Measurements from ENCODE around the gene MSLN. TPM values are rescaled to one million over a fixed set of nuclear protein-coding genes. Genes with fewer than 3 reads are reported as not detected.

MSLN gene
- under 0.01 TPM in 1 of 2 replicates, not detected in the other for total RNA-seq

GRCh38 chr16:760545-761343 is at the start of gene MSLN:
Gene MSLN, plus strand, starts transcription at chr16:760734. Its CDS starts 1,947 bp downstream, at chr16:762681.

GRCh38 chr16:714558-715476 is 45.7 kb upstream of the MSLN start, which contains the start of gene METRN:
Gene METRN, plus strand, starts transcription at chr16:715118. Its CDS starts 172 bp downstream, at chr16:715290.

GRCh38 chr16:720990-721764 is 39.4 kb upstream of the MSLN start, which contains the start of gene ANTKMT:
Gene ANTKMT, plus strand, starts transcription at chr16:721146. Its CDS starts 129 bp downstream, at chr16:721275.

GRCh38 chr16:726438-727290 is 33.9 kb upstream of the MSLN start, which contains the start of the genes CCDC78 and HAGHL:
Gene CCDC78, minus strand, starts transcription at chr16:726443. Its CDS starts 76 bp downstream, at chr16:726367.
Gene HAGHL, plus strand, starts transcription at chr16:727106. Its CDS starts 404 bp downstream, at chr16:727510.

GRCh38 chr16:740764-741505 is 19.6 kb upstream of the MSLN start, which contains the start of gene CIAO3:
Gene CIAO3, minus strand, starts transcription at chr16:740997. Its CDS starts 12 bp downstream, at chr16:740985.

GRCh38 chr16:787978-788398 is 27.5 kb downstream of the MSLN start, which contains the start of gene RPUSD1:
Gene RPUSD1, minus strand, starts transcription at chr16:788381. Its CDS starts 644 bp downstream, at chr16:787737.

GRCh38 chr16:788399-789126 is 28.0 kb downstream of the MSLN start, which contains the start of gene CHTF18:
Gene CHTF18, plus strand, starts transcription at chr16:788620. Its CDS starts 65 bp downstream, at chr16:788685.

GRCh38 chr16:799948-800833 is 39.7 kb downstream of the MSLN start, which contains the start of gene GNG13:
Gene GNG13, minus strand, starts transcription at chr16:800734. Its CDS starts 1,657 bp downstream, at chr16:799077.

Other genes with a start within 250 kb of the MSLN start
- gene CAPN15, start 233.0 kb upstream of the MSLN start, total RNA-seq, result 24.0 and 37.2 TPM in 2 replicates
- gene PRR35, start 200.3 kb upstream of the MSLN start, total RNA-seq, result not detected in 2 replicates
- 1.5 and 3.4 TPM in 2 replicates for gene NHLRC4, start 193.7 kb upstream of the MSLN start, total RNA-seq
- 17.8 and 19.0 TPM in 2 replicates for gene PIGQ, start 190.8 kb upstream of the MSLN start, total RNA-seq
- 9.3 and 13.4 TPM in 2 replicates for gene RAB40C, start 170.7 kb upstream of the MSLN start, total RNA-seq
- gene WFIKKN1, start 129.7 kb upstream of the MSLN start, total RNA-seq, result under 0.01 and 0.19 TPM in 2 replicates
- gene METTL26, start 124.4 kb upstream of the MSLN start, total RNA-seq, result 77.8 and 81.9 TPM in 2 replicates
- gene MCRIP2, start 118.9 kb upstream of the MSLN start, total RNA-seq, result 21.7 and 22.8 TPM in 2 replicates
- gene WDR90, start 111.4 kb upstream of the MSLN start, total RNA-seq, result 11.0 and 11.3 TPM in 2 replicates
- 29.9 and 38.2 TPM in 2 replicates for gene RHOT2, start 92.6 kb upstream of the MSLN start, total RNA-seq
- 0.77 and 3.1 TPM in 2 replicates for gene RHBDL1, start 85.1 kb upstream of the MSLN start, total RNA-seq
- 90.8 and 211 TPM in 2 replicates for gene STUB1, start 80.3 kb upstream of the MSLN start, total RNA-seq
- 23.6 and 28.2 TPM in 2 replicates for gene JMJD8, start 76.4 kb upstream of the MSLN start, total RNA-seq
- gene WDR24, start 70.3 kb upstream of the MSLN start, total RNA-seq, result 2.3 and 9.0 TPM in 2 replicates
- under 0.01 TPM in 2 replicates for gene FBXL16, start 54.9 kb upstream of the MSLN start, total RNA-seq
- gene METRN, start 45.6 kb upstream of the MSLN start, total RNA-seq, result 54.3 and 76.4 TPM in 2 replicates
- gene ANTKMT, start 39.6 kb upstream of the MSLN start, total RNA-seq, result 34.1 and 39.5 TPM in 2 replicates
- gene CCDC78, start 34.3 kb upstream of the MSLN start, total RNA-seq, result 1.3 and 2.0 TPM in 2 replicates
- gene HAGHL, start 33.6 kb upstream of the MSLN start, total RNA-seq, result 9.0 and 16.1 TPM in 2 replicates
- gene CIAO3, start 19.7 kb upstream of the MSLN start, total RNA-seq, result 24.7 and 31.9 TPM in 2 replicates
- gene RPUSD1, start 27.6 kb downstream of the MSLN start, total RNA-seq, result 13.0 and 24.0 TPM in 2 replicates
- 7.9 and 34.1 TPM in 2 replicates for gene CHTF18, start 27.9 kb downstream of the MSLN start, total RNA-seq
- gene GNG13, start 40.0 kb downstream of the MSLN start, total RNA-seq, result not detected in 2 replicates
- gene LMF1, start 210.2 kb downstream of the MSLN start, total RNA-seq, result 15.0 and 28.2 TPM in 2 replicates
- 0.28 and 0.77 TPM in 2 replicates for gene SOX8, start 221.0 kb downstream of the MSLN start, total RNA-seq

All from regular cardiac myocyte (primary cell).